ENCODE results near the gene QKI. TPM values are rescaled to one million over a fixed set of nuclear protein-coding genes. Genes with fewer than 3 reads are reported as not detected.

The QKI gene
- polyA plus RNA-seq: 10 to 100 TPM in 1 of 2 donors, 1 to 10 TPM in 1; 5.6 to 15.1 TPM

GRCh38 chr6:163414117-163414945 is at the start of gene QKI:
Gene QKI, plus strand, starts transcription at chr6:163414718. Its CDS starts 476 bp downstream, at chr6:163415194.
- peak within 1 kb of the TSS; percentile 90 to 96 for H3K4me3 ChIP-seq (ENCODE audit: low read depth in 1 of 2, low read length in 2 of 2)
- WGBS, 2 donors: 0 to 1% methylated on average over 33 to 127 of the region's 127 CpGs
- peak within 1 kb of the TSS; percentile 99 for H3K27ac ChIP-seq (ENCODE audit: low read depth in 2 of 2, low read length in 1 of 2)
- no peaks in the 10 kb centered on the region for H3K27me3 ChIP-seq (ENCODE audit: control insufficient read depth in 1 of 2, insufficient read depth in 2 of 2, low read length in 2 of 2)
- H3K9me3 ChIP-seq (ENCODE audit: control insufficient read depth in 2 of 2, insufficient read depth in 1 of 2, low read depth in 1 of 2, low read length in 1 of 2): no peaks in the 10 kb centered on the region
- H3K4me1 ChIP-seq (ENCODE audit: control insufficient read depth in 2 of 2, insufficient read depth in 2 of 2, low read length in 1 of 2): no peaks in the 10 kb centered on the region
- no peaks in the 10 kb centered on the region for H3K36me3 ChIP-seq (ENCODE audit: control insufficient read depth in 2 of 2, insufficient read depth in 2 of 2, low read length in 1 of 2)

- 94 to 97% methylated on average over 5 of the region's 5 CpGs for WGBS, 2 donors
- Histone ChIP-seq H3K4me1 (ENCODE audit: control insufficient read depth in 2 of 2, insufficient read depth in 2 of 2, low read length in 1 of 2) (peaks cover 0 to 2% of the 10 kb centered on the region in 2 donors), H3K9me3 (ENCODE audit: control insufficient read depth in 2 of 2, insufficient read depth in 1 of 2, low read depth in 1 of 2, low read length in 1 of 2) (peaks cover 0 to 4% of the 10 kb centered on the region in 2 donors), H3K27ac (ENCODE audit: low read depth in 2 of 2, low read length in 1 of 2) (no peak overlapping the region), H3K27me3 (ENCODE audit: control insufficient read depth in 1 of 2, insufficient read depth in 2 of 2, low read length in 2 of 2) (no peaks in the 10 kb centered on the region), H3K36me3 (ENCODE audit: control insufficient read depth in 2 of 2, insufficient read depth in 2 of 2, low read length in 1 of 2) (no peaks in the 10 kb centered on the region), H3K4me3 (ENCODE audit: low read depth in 1 of 2, low read length in 2 of 2) (no peak overlapping the region)
These were observed 48.2 kb upstream of the QKI start for GRCh38 chr6:163366288-163366687.

GRCh38 chr6:163367497-163368183 is 46.9 kb upstream of the QKI start:
- Histone ChIP-seq H3K27me3 (ENCODE audit: control insufficient read depth in 1 of 2, insufficient read depth in 2 of 2, low read length in 2 of 2) (no peaks in the 10 kb centered on the region), H3K27ac (ENCODE audit: low read depth in 2 of 2, low read length in 1 of 2) (no peak overlapping the region), H3K4me3 (ENCODE audit: low read depth in 1 of 2, low read length in 2 of 2) (no peak overlapping the region), H3K9me3 (ENCODE audit: control insufficient read depth in 2 of 2, insufficient read depth in 1 of 2, low read depth in 1 of 2, low read length in 1 of 2) (no peaks in the 10 kb centered on the region), H3K4me1 (ENCODE audit: control insufficient read depth in 2 of 2, insufficient read depth in 2 of 2, low read length in 1 of 2) (peaks cover 0 to 2% of the 10 kb centered on the region in 2 donors), H3K36me3 (ENCODE audit: control insufficient read depth in 2 of 2, insufficient read depth in 2 of 2, low read length in 1 of 2) (no peaks in the 10 kb centered on the region)
- 70 to 81% methylated on average over 6 of the region's 6 CpGs for WGBS, 2 donors

GRCh38 chr6:163369141-163369540 is 45.4 kb upstream of the QKI start:
- Histone ChIP-seq H3K27me3 (ENCODE audit: control insufficient read depth in 1 of 2, insufficient read depth in 2 of 2, low read length in 2 of 2) (no peaks in the 10 kb centered on the region), H3K4me3 (ENCODE audit: low read depth in 1 of 2, low read length in 2 of 2) (no peak overlapping the region), H3K36me3 (ENCODE audit: control insufficient read depth in 2 of 2, insufficient read depth in 2 of 2, low read length in 1 of 2) (no peaks in the 10 kb centered on the region), H3K4me1 (ENCODE audit: control insufficient read depth in 2 of 2, insufficient read depth in 2 of 2, low read length in 1 of 2) (peaks cover 0 to 2% of the 10 kb centered on the region in 2 donors), H3K27ac (ENCODE audit: low read depth in 2 of 2, low read length in 1 of 2) (no peak overlapping the region), H3K9me3 (ENCODE audit: control insufficient read depth in 2 of 2, insufficient read depth in 1 of 2, low read depth in 1 of 2, low read length in 1 of 2) (no peaks in the 10 kb centered on the region)
- 81 to 87% methylated on average over 1 of the region's 1 CpG for WGBS, 2 donors

GRCh38 chr6:163369628-163370365 is 44.7 kb upstream of the QKI start:
- Histone ChIP-seq H3K4me1 (ENCODE audit: control insufficient read depth in 2 of 2, insufficient read depth in 2 of 2, low read length in 1 of 2) (peaks cover 0 to 2% of the 10 kb centered on the region in 2 donors), H3K36me3 (ENCODE audit: control insufficient read depth in 2 of 2, insufficient read depth in 2 of 2, low read length in 1 of 2) (no peaks in the 10 kb centered on the region)

GRCh38 chr6:163370464-163371117 is 43.9 kb upstream of the QKI start:
- Histone ChIP-seq H3K36me3 (ENCODE audit: control insufficient read depth in 2 of 2, insufficient read depth in 2 of 2, low read length in 1 of 2) (no peaks in the 10 kb centered on the region), H3K27me3 (ENCODE audit: control insufficient read depth in 1 of 2, insufficient read depth in 2 of 2, low read length in 2 of 2) (no peaks in the 10 kb centered on the region), H3K4me3 (ENCODE audit: low read depth in 1 of 2, low read length in 2 of 2) (no peak overlapping the region), H3K9me3 (ENCODE audit: control insufficient read depth in 2 of 2, insufficient read depth in 1 of 2, low read depth in 1 of 2, low read length in 1 of 2) (no peaks in the 10 kb centered on the region), H3K4me1 (ENCODE audit: control insufficient read depth in 2 of 2, insufficient read depth in 2 of 2, low read length in 1 of 2) (peaks cover 0 to 2% of the 10 kb centered on the region in 2 donors), H3K27ac (ENCODE audit: low read depth in 2 of 2, low read length in 1 of 2) (no peak overlapping the region)
- 48 to 52% methylated on average over 5 of the region's 5 CpGs for WGBS, 2 donors

More at GRCh38 chr6:163369628-163370365, 44.7 kb upstream of the QKI start:
- Histone ChIP-seq H3K9me3 (ENCODE audit: control insufficient read depth in 2 of 2, insufficient read depth in 1 of 2, low read depth in 1 of 2, low read length in 1 of 2) (no peaks in the 10 kb centered on the region), H3K4me3 (ENCODE audit: low read depth in 1 of 2, low read length in 2 of 2) (no peak overlapping the region), H3K27me3 (ENCODE audit: control insufficient read depth in 1 of 2, insufficient read depth in 2 of 2, low read length in 2 of 2) (no peaks in the 10 kb centered on the region), H3K27ac (ENCODE audit: low read depth in 2 of 2, low read length in 1 of 2) (no peak overlapping the region)
- WGBS, 2 donors: 84 to 88% methylated on average over 15 of the region's 15 CpGs

- no peak overlapping the region for H3K4me3 ChIP-seq (ENCODE audit: low read depth in 1 of 2, low read length in 2 of 2)
These were observed 43.4 kb upstream of the QKI start for GRCh38 chr6:163371129-163371528.

GRCh38 chr6:163373240-163373639 is 41.3 kb upstream of the QKI start:
- H3K4me3 ChIP-seq (ENCODE audit: low read depth in 1 of 2, low read length in 2 of 2): no peak overlapping the region
- H3K9me3 ChIP-seq (ENCODE audit: control insufficient read depth in 2 of 2, insufficient read depth in 1 of 2, low read depth in 1 of 2, low read length in 1 of 2): no peaks in the 10 kb centered on the region
- no peaks in the 10 kb centered on the region for H3K27me3 ChIP-seq (ENCODE audit: control insufficient read depth in 1 of 2, insufficient read depth in 2 of 2, low read length in 2 of 2)
- 79 to 92% methylated on average over 9 of the region's 9 CpGs for WGBS, 2 donors
- H3K36me3 ChIP-seq (ENCODE audit: control insufficient read depth in 2 of 2, insufficient read depth in 2 of 2, low read length in 1 of 2): no peaks in the 10 kb centered on the region
- H3K27ac ChIP-seq (ENCODE audit: low read depth in 2 of 2, low read length in 1 of 2): no peak overlapping the region
- peaks cover 0 to 2% of the 10 kb centered on the region in 2 donors for H3K4me1 ChIP-seq (ENCODE audit: control insufficient read depth in 2 of 2, insufficient read depth in 2 of 2, low read length in 1 of 2)

More at GRCh38 chr6:163371129-163371528, 43.4 kb upstream of the QKI start:
- WGBS, 2 donors: 45 to 60% methylated on average over 2 of the region's 2 CpGs
- Histone ChIP-seq H3K36me3 (ENCODE audit: control insufficient read depth in 2 of 2, insufficient read depth in 2 of 2, low read length in 1 of 2) (no peaks in the 10 kb centered on the region), H3K27me3 (ENCODE audit: control insufficient read depth in 1 of 2, insufficient read depth in 2 of 2, low read length in 2 of 2) (no peaks in the 10 kb centered on the region), H3K4me1 (ENCODE audit: control insufficient read depth in 2 of 2, insufficient read depth in 2 of 2, low read length in 1 of 2) (peaks cover 0 to 2% of the 10 kb centered on the region in 2 donors), H3K9me3 (ENCODE audit: control insufficient read depth in 2 of 2, insufficient read depth in 1 of 2, low read depth in 1 of 2, low read length in 1 of 2) (no peaks in the 10 kb centered on the region), H3K27ac (ENCODE audit: low read depth in 2 of 2, low read length in 1 of 2) (no peak overlapping the region)

GRCh38 chr6:163375361-163375760 is 39.2 kb upstream of the QKI start:
- H3K27me3 ChIP-seq (ENCODE audit: control insufficient read depth in 1 of 2, insufficient read depth in 2 of 2, low read length in 2 of 2): no peaks in the 10 kb centered on the region
- no peaks in the 10 kb centered on the region for H3K9me3 ChIP-seq (ENCODE audit: control insufficient read depth in 2 of 2, insufficient read depth in 1 of 2, low read depth in 1 of 2, low read length in 1 of 2)
- H3K4me1 ChIP-seq (ENCODE audit: control insufficient read depth in 2 of 2, insufficient read depth in 2 of 2, low read length in 1 of 2): no peaks in the 10 kb centered on the region
- H3K4me3 ChIP-seq (ENCODE audit: low read depth in 1 of 2, low read length in 2 of 2): no peak overlapping the region
- WGBS, 2 donors: 88 to 90% methylated on average over 10 of the region's 10 CpGs
- no peaks in the 10 kb centered on the region for H3K36me3 ChIP-seq (ENCODE audit: control insufficient read depth in 2 of 2, insufficient read depth in 2 of 2, low read length in 1 of 2)
- H3K27ac ChIP-seq (ENCODE audit: low read depth in 2 of 2, low read length in 1 of 2): no peak overlapping the region

All from esophagus (tissue), 2 donors.